HepG2 (cell line): ENCODE data around the gene UTP11. TPM values are rescaled to one million over a fixed set of nuclear protein-coding genes. Genes with fewer than 3 reads are reported as not detected.
"Not testable (repeated sequence)": the region's sequence is repeated elsewhere in the genome, so short reads cannot be mapped to it uniquely, and the experiment has no call there.

Experiments
- ATAC-seq: fragments of 200-7000 bp; cut with Tn5 transposase; 3 replicates; pipeline ENCODE4 v1.9.1; 2020; ENCODE audit warnings: mild to moderate bottlenecking, moderate library complexity
- BruUV-seq: library from RNA; stranded (reverse); fragments of 400-500 nt; replicated peaks from 2 replicates; lab custom pipeline; 2021; lab: Mats Ljungman, UMichigan
- CTCF ChIA-PET: fragments of 300-600 bp; formaldehyde crosslinking; extraction: SDS; loops from one replicate; lab custom pipeline; 2021; ENCODE audit warnings: low total read pairs, inconsistent platforms, low intra/inter-chr PET ratio; lab: Yijun Ruan, JAX
- POLR2A ChIA-PET: fragments of 350-600 bp; sonication (Branson Sonifier 250); formaldehyde crosslinking; loops from one replicate; lab custom pipeline; 2020; ENCODE audit warnings: antibody characterized with exemption, inconsistent platforms; lab: Yijun Ruan, JAX
- DNase-seq: peaks from one replicate; pipeline ENCODE4 v3.0.0-alpha.2; 2015; ENCODE audit warnings: low spot score
- FAIRE-seq: peaks from 3 replicates; lab custom pipeline; 2011; peaks lifted over from hg19 to GRCh38; lab: Jason Lieb, UNC
- H2AFZ ChIP-seq: one replicate; pipeline ENCODE4 v1.6.1; 2011; ENCODE audit warnings: low read length, inconsistent platforms
- H3K27ac ChIP-seq: fragments of 300-600 bp; 3 replicates; pipeline ENCODE4 v1.8.0; 2011; ENCODE audit warnings: mixed run types, mild to moderate bottlenecking, mixed read lengths, low read length, inconsistent platforms; ENCODE audit not compliant: insufficient read depth; ENCODE audit errors: extremely low read length
- H3K27me3 ChIP-seq, 2 experiments: fragments of 200-600 bp in 1 of 2; 2 replicates in 1 of 2; 3 replicates in 1 of 2; pipeline versions ENCODE4 v1.6.0 to v1.8.0; 2011; ENCODE audit warnings: low read length in 2 of 2, mild to moderate bottlenecking in 2 of 2, moderate library complexity in 2 of 2, inconsistent platforms in 1 of 2; ENCODE audit not compliant: insufficient read depth in 2 of 2, control insufficient read depth in 1 of 2
- H3K36me3 ChIP-seq, 2 experiments: fragments of 200-600 bp in 1 of 2; replicated peaks in 1 of 2; 2 replicates in 1 of 2; 3 replicates in 1 of 2; pipeline versions ENCODE4 v1.5.1 to v1.8.0; 2011; ENCODE audit warnings: low read length in 2 of 2, inconsistent platforms in 1 of 2; ENCODE audit not compliant: insufficient read depth in 2 of 2, control insufficient read depth in 1 of 2
- H3K4me1 ChIP-seq: 2 replicates; pipeline ENCODE4 v1.5.1; 2012; ENCODE audit warnings: low read length, inconsistent platforms; ENCODE audit not compliant: insufficient read depth
- H3K4me2 ChIP-seq: 2 replicates; pipeline ENCODE4 v1.6.0; 2011; ENCODE audit warnings: low read depth, low read length, inconsistent platforms
- H3K4me3 ChIP-seq, 3 experiments: fragments of 200-600 bp in 1 of 3; sonication (generic), shearing (Covaris generic) in 1 of 3; replicated peaks in 1 of 3; 2 replicates each; pipeline ENCODE4 v1.5.1; 2011 to 2016; ENCODE audit warnings: low read length in 3 of 3, inconsistent platforms in 2 of 3, low read depth in 2 of 3, mild to moderate bottlenecking in 2 of 3, control low read depth in 1 of 3, mixed read lengths in 1 of 3; ENCODE audit not compliant: insufficient read depth in 1 of 3
- H3K79me2 ChIP-seq: one replicate; pipeline ENCODE4 v1.6.1; 2011; ENCODE audit warnings: low read length, inconsistent platforms; ENCODE audit not compliant: insufficient read depth
- H3K9ac ChIP-seq: 2 replicates; pipeline ENCODE4 v1.6.0; 2011; ENCODE audit warnings: mild to moderate bottlenecking, low read depth, low read length, inconsistent platforms; ENCODE audit not compliant: insufficient read depth
- H3K9me3 ChIP-seq: 2 replicates; pipeline ENCODE4 v1.5.1; 2012; ENCODE audit warnings: mild to moderate bottlenecking, low read length
- H4K20me1 ChIP-seq: 2 replicates; pipeline ENCODE4 v1.6.0; 2011; ENCODE audit warnings: inconsistent platforms, mild to moderate bottlenecking, low read length, moderate library complexity; ENCODE audit not compliant: insufficient read depth
- ATF1 ChIP-seq: IDR thresholded peaks from 2 replicates; pipeline ENCODE4 v1.6.1; 2016; ENCODE audit warnings: mild to moderate bottlenecking, control low read depth
- PREB ChIP-seq: sonication (generic); formaldehyde crosslinking; IDR thresholded peaks from 2 replicates; pipeline ENCODE4 v1.4.0; 2020; ENCODE audit warnings: missing genetic modification reagents
- SIN3A ChIP-seq: IDR thresholded peaks from 2 replicates; pipeline ENCODE4 v1.6.1; 2011; ENCODE audit warnings: low read depth, mild to moderate bottlenecking, control low read depth, low read length, borderline replicate concordance
- SRF ChIP-seq: IDR thresholded peaks from 2 replicates; pipeline ENCODE4 v1.6.1; 2011; ENCODE audit warnings: mild to moderate bottlenecking, low read depth, low read length, moderate library complexity
- ZNF430 ChIP-seq: sonication (generic); formaldehyde crosslinking; IDR thresholded peaks from 2 replicates; pipeline ENCODE4 v1.9.0; 2021; ENCODE audit warnings: mild to moderate bottlenecking, missing genetic modification reagents
- WGBS: methylation state at CpG from one replicate; pipeline ENCODE4 v1.1.6; 2017; ENCODE audit warnings: low lambda C conversion rate; 5-methylcytosine and 5-hydroxymethylcytosine counted together
- in situ Hi-C: cut with HindIII; loops from 2 replicates; pipeline ENCODE4 v1.10.0; 2017; ENCODE audit warnings: low pct_unique_long_range_greater_than_20kb; ENCODE audit not compliant: extremely low pct_ligation_motif_present
- intact Hi-C: fragments of 100-400 bp; cut with micrococcal nuclease; formaldehyde crosslinking; loops from one replicate; pipeline ENCODE4 v1.10.0; 2022; ENCODE audit not compliant: unreplicated experiment
- polyA plus RNA-seq, 8 experiments: library from polyadenylated mRNA; depleted of rRNA in 3 of 8; stranded (reverse) in 7 of 8; unstranded in 1 of 8; fragments of >200 nt; fragmentation: Illumina TruSeq in 4 of 8; extraction: Trizol in 4 of 8; gene quantifications; 2 replicates each; pipeline versions ENCODE4 v1.2.1 to v1.2.3, GENCODE V29; 2011 to 2016; ENCODE audit warnings: low read depth in 4 of 8, missing spikeins in 1 of 8, mixed read lengths in 1 of 8; ENCODE audit not compliant: insufficient read depth in 1 of 8
- total RNA-seq, 5 experiments: library from RNA; depleted of rRNA; stranded (reverse); fragments of >200 nt; fragmentation: Illumina TruSeq; extraction: Trizol; gene quantifications; 2 replicates each; pipeline ENCODE4 v1.2.3, GENCODE V29; 2016; ENCODE audit warnings: low read depth in 1 of 5

UTP11 gene
- total and polyA plus RNA-seq, 2 of the 13 experiments (the other 11 are each of a cell fraction or from before 2014, with no cell fraction given), result 13.5 to 44.8 TPM

GRCh38 chr1:37964106-37964505 lies 48.4 kb upstream of the UTP11 start:
- H2AFZ ChIP-seq, DNase-seq, ATAC-seq, H3K27ac ChIP-seq, H3K79me2 ChIP-seq, H3K4me2 ChIP-seq, intact Hi-C loops, H3K4me1 ChIP-seq, in situ Hi-C loops, H3K9ac ChIP-seq, CTCF ChIA-PET, BruUV-seq, H3K27me3 ChIP-seq, H3K4me3 ChIP-seq, H4K20me1 ChIP-seq, H3K9me3 ChIP-seq, FAIRE-seq: not testable (repeated sequence)
- POLR2A ChIA-PET, result interaction anchor here (0.7 kb wide), 1 partner anchor 33 kb away, joined by 4 read pairs; no protein-coding TSS in a partner anchor
- peaks cover 22 to 47% of the 10 kb centered on the region in 2 experiments for H3K36me3 ChIP-seq
- WGBS, result 92% methylated on average over 12 of the region's 12 CpGs

- no TSS peak for BruUV-seq
- intact Hi-C loops, result no loop called here
- H4K20me1 ChIP-seq, result no peaks in the 10 kb centered on the region
- 95% methylated on average over 4 of the region's 4 CpGs for WGBS
- ChIA-PET POLR2A (no interaction called here), CTCF (no interaction called here)
- no peak overlapping the region for H2AFZ ChIP-seq
- H3K4me3 ChIP-seq, result no peak overlapping the region
- in situ Hi-C loops, result no loop called here
- H3K27me3 ChIP-seq, result no peaks in the 10 kb centered on the region
- no peaks in the 10 kb centered on the region for H3K4me1 ChIP-seq
- FAIRE-seq (no peak), DNase-seq (no peak), ATAC-seq (no peak)
- no peak overlapping the region for H3K9ac ChIP-seq
- no peak for TF ChIP-seq SIN3A
- TF ChIP-seq SRF, result no peak
- no peak for TF ChIP-seq ATF1 (CRISPR knock-in tag)
- no peak for TF ChIP-seq PREB (CRISPR knock-in tag)
- no peak for TF ChIP-seq ZNF430
- no peaks in the 10 kb centered on the region for H3K9me3 ChIP-seq
- no peaks in the 10 kb centered on the region for H3K79me2 ChIP-seq
- H3K36me3 ChIP-seq, result peaks cover 26 to 47% of the 10 kb centered on the region in 2 experiments
- H3K4me2 ChIP-seq, result no peak overlapping the region
- H3K27ac ChIP-seq, result no peak overlapping the region
Observed at GRCh38 chr1:37965301-37965700, 47.2 kb upstream of the UTP11 start.

- POLR2A ChIA-PET, H3K9ac ChIP-seq, H3K27me3 ChIP-seq, DNase-seq, BruUV-seq, H3K27ac ChIP-seq, H3K79me2 ChIP-seq, H3K4me2 ChIP-seq, H3K9me3 ChIP-seq, H3K4me3 ChIP-seq, H3K4me1 ChIP-seq, H2AFZ ChIP-seq, H4K20me1 ChIP-seq, in situ Hi-C loops, intact Hi-C loops, CTCF ChIA-PET, ATAC-seq, FAIRE-seq: not testable (repeated sequence)
- WGBS, result 99% methylated on average over 5 of the region's 5 CpGs
- peaks cover 22 to 51% of the 10 kb centered on the region in 2 experiments for H3K36me3 ChIP-seq
Observed at GRCh38 chr1:37973684-37974083, 38.9 kb upstream of the UTP11 start.
